Heart left ventricle (tissue), 13 donors: ENCODE results near the gene ANO2.

Source experiments
- CTCF ChIP-seq, 12 donors: fragments of 200-600 bp; sonication (generic) in 4 of 12; IDR thresholded peaks; one replicate each; pipeline versions ENCODE4 v1.5.0 to v1.8.0; 2018 to 2022; ENCODE audit warnings: antibody characterized with exemption in 12 of 12, mild to moderate bottlenecking in 5 of 12
- POLR2A ChIP-seq, 2 donors: fragments of 450-650 bp; IDR thresholded peaks; one replicate each; pipeline ENCODE4 v1.6.1; 2017; ENCODE audit warnings: antibody characterized with exemption in 2 of 2, mild to moderate bottlenecking in 2 of 2, moderate library complexity in 2 of 2
- donor health status: ischemic (EF 13 %, LVEDD 7.1; RV severe dilation, severe dysfunction).
- donor health status: DM: no; HTN: yes; CAD: no.
- donor health status: DM: no; HTN: no; CAD: no.
- donor health status: ischemic (EF 25% LVEDD 6.9; RV normal size, moderate dysfunction).
- donor health status: ischemic (EF 25% LVEDD 5.7; RV mildly dilated, moderate dysfunction).
- donor health status: ischemic (EF 35%, LVEDD 5.7; RV mildly dilated, moderate dysfunction).
- donor health status: nonischemic (EF 11% LVEDD 7.7; RV severe dilation, severe dysfunction).
- donor health status: DM: yes; HTN: yes; CAD: no.
- donor health status: PGD.
- donor health status: ischemic (EF 29% LVEDD 5.4; RV normal size, mild dysfunction).
- donor health status: nonischemic (EF 23%, LVEDD 6.1; RV moderate dilation, normal function).

GRCh38 chr12:5987573-5987972, 42.5 kb upstream of the ANO2 start:
- TF ChIP-seq CTCF (IDR thresholded peaks at IDR 0.05) (no peak), POLR2A (IDR thresholded peaks at IDR 0.05) (no peak)
